H9 (cell line): Measurements from ENCODE around the gene RPP30. TPM values are rescaled to one million over a fixed set of nuclear protein-coding genes. Genes with fewer than 3 reads are reported as not detected.
A peak's percentile ranks its signal among the peaks of the same experiment; 100 is the strongest.
"Not testable (repeated sequence)": the region's sequence is repeated elsewhere in the genome, so short reads cannot be mapped to it uniquely, and the experiment has no call there.

Experiments used
- DNase-seq: peaks from one replicate; pipeline ENCODE4 v3.0.0-alpha.2; 2017
- H2AFZ ChIP-seq: one replicate; pipeline ENCODE4 v1.6.1; 2013; ENCODE audit warnings: mild to moderate bottlenecking, low read length, control low read depth, moderate library complexity
- H2AK5ac ChIP-seq: 2 replicates; pipeline ENCODE4 v1.6.1; 2013; ENCODE audit warnings: low read length, control low read depth, mixed read lengths; ENCODE audit not compliant: insufficient read length
- H2BK120ac ChIP-seq: one replicate; pipeline ENCODE4 v1.6.1; 2013; ENCODE audit warnings: low read depth, mild to moderate bottlenecking, low read length, control low read depth, inconsistent platforms; ENCODE audit not compliant: poor library complexity, severe bottlenecking
- H2BK12ac ChIP-seq: 2 replicates; pipeline ENCODE4 v1.6.1; 2013; ENCODE audit warnings: low read length, control low read depth, mixed read lengths, low read depth; ENCODE audit not compliant: insufficient read length
- H2BK15ac ChIP-seq: 2 replicates; pipeline ENCODE4 v1.6.1; 2013; ENCODE audit warnings: low read depth, low read length, control low read depth
- H2BK20ac ChIP-seq: one replicate; pipeline ENCODE4 v1.6.1; 2013; ENCODE audit warnings: low read depth, mild to moderate bottlenecking, low read length, control low read depth, inconsistent platforms; ENCODE audit not compliant: poor library complexity, severe bottlenecking
- H2BK5ac ChIP-seq: 2 replicates; pipeline ENCODE4 v1.6.1; 2013; ENCODE audit warnings: low read length, control low read depth, mixed read lengths; ENCODE audit not compliant: insufficient read length
- H3K14ac ChIP-seq: 2 replicates; pipeline ENCODE4 v1.6.1; 2013; ENCODE audit warnings: low read length, control low read depth; ENCODE audit not compliant: insufficient read depth
- H3K18ac ChIP-seq: 2 replicates; pipeline ENCODE4 v1.6.1; 2013; ENCODE audit warnings: low read depth, mild to moderate bottlenecking, mixed read lengths, low read length, control low read depth; ENCODE audit not compliant: insufficient read length
- H3K23ac ChIP-seq: 2 replicates; pipeline ENCODE4 v1.6.1; 2013; ENCODE audit warnings: low read length, control low read depth, mixed read lengths, low read depth; ENCODE audit not compliant: insufficient read length
- H3K23me2 ChIP-seq: 2 replicates; pipeline ENCODE4 v1.6.1; 2013; ENCODE audit warnings: low read depth, mild to moderate bottlenecking, mixed read lengths, low read length, control low read depth; ENCODE audit not compliant: insufficient read length, poor library complexity, severe bottlenecking
- H3K27ac ChIP-seq: 2 replicates; pipeline ENCODE4 v1.5.1; 2013; ENCODE audit warnings: low read length, control low read depth, mixed read lengths, low read depth; ENCODE audit not compliant: insufficient read length
- H3K27me3 ChIP-seq: 2 replicates; pipeline ENCODE4 v1.6.1; 2013; ENCODE audit warnings: low read length, control low read depth, inconsistent platforms; ENCODE audit not compliant: insufficient read depth
- H3K4ac ChIP-seq: 2 replicates; pipeline ENCODE4 v1.6.1; 2013; ENCODE audit warnings: low read depth, mild to moderate bottlenecking, control low read depth, inconsistent platforms, low read length, moderate library complexity
- H3K4me1 ChIP-seq: 2 replicates; pipeline ENCODE4 v1.6.1; 2013; ENCODE audit warnings: low read length, control low read depth, inconsistent platforms; ENCODE audit not compliant: insufficient read depth
- H3K4me2 ChIP-seq: 2 replicates; pipeline ENCODE4 v1.6.1; 2013; ENCODE audit warnings: low read length, control low read depth, mixed read lengths; ENCODE audit not compliant: insufficient read length, insufficient read depth
- H3K56ac ChIP-seq: 2 replicates; pipeline ENCODE4 v1.6.1; 2013; ENCODE audit warnings: low read depth, mild to moderate bottlenecking, mixed read lengths, low read length, control low read depth; ENCODE audit not compliant: insufficient read length
- H3K79me1 ChIP-seq: 2 replicates; pipeline ENCODE4 v1.6.1; 2013; ENCODE audit warnings: low read depth, mild to moderate bottlenecking, moderate library complexity, low read length, control low read depth, inconsistent platforms; ENCODE audit not compliant: insufficient read depth, poor library complexity, severe bottlenecking
- H3K79me2 ChIP-seq: 2 replicates; pipeline ENCODE4 v1.6.1; 2013; ENCODE audit warnings: low read length, control low read depth, inconsistent platforms; ENCODE audit not compliant: insufficient read depth
- H3K9ac ChIP-seq: 2 replicates; pipeline ENCODE4 v1.6.1; 2013; ENCODE audit warnings: low read length, control low read depth, mixed read lengths; ENCODE audit not compliant: insufficient read length; ENCODE audit errors: extremely low read depth
- H3K9me3 ChIP-seq: one replicate; pipeline ENCODE4 v1.6.1; 2013; ENCODE audit warnings: low read depth, low read length, inconsistent platforms; ENCODE audit not compliant: control insufficient read depth
- H3T11ph ChIP-seq: one replicate; pipeline ENCODE4 v1.6.1; 2013; ENCODE audit warnings: mild to moderate bottlenecking, low read length, control low read depth, inconsistent platforms
- H4K20me1 ChIP-seq: one replicate; pipeline ENCODE4 v1.6.1; 2013; ENCODE audit not compliant: control insufficient read depth, insufficient read length, insufficient read depth
- H4K5ac ChIP-seq: 2 replicates; pipeline ENCODE4 v1.6.1; 2013; ENCODE audit warnings: low read depth, mild to moderate bottlenecking, mixed read lengths, low read length, control low read depth; ENCODE audit not compliant: insufficient read length
- H4K8ac ChIP-seq: replicated peaks from 2 replicates; pipeline ENCODE4 v1.6.1; 2013; ENCODE audit warnings: low read length, control low read depth, mixed read lengths, low read depth; ENCODE audit not compliant: insufficient read length
- H4K91ac ChIP-seq: 2 replicates; pipeline ENCODE4 v1.6.1; 2013; ENCODE audit warnings: low read depth, mild to moderate bottlenecking, moderate library complexity, mixed read lengths, low read length, control low read depth; ENCODE audit not compliant: insufficient read length
- H3K27ac Mint-ChIP-seq, 3 experiments: 2 replicates in 2 of 3; 3 replicates in 1 of 3; pipeline ENCODE4 v1.8.0; 2020 to 2021; ENCODE audit warnings: mixed read lengths in 3 of 3, mild to moderate bottlenecking in 1 of 3, moderate library complexity in 1 of 3
- H3K27me3 Mint-ChIP-seq: 2 replicates; pipeline ENCODE4 v1.8.0; 2021; ENCODE audit warnings: low read depth, mild to moderate bottlenecking, moderate library complexity, mixed read lengths
- H3K36me3 Mint-ChIP-seq, 3 experiments: 2 replicates in 2 of 3; 3 replicates in 1 of 3; pipeline ENCODE4 v1.8.0; 2020 to 2021; ENCODE audit warnings: low read depth in 3 of 3, mixed read lengths in 3 of 3; ENCODE audit not compliant: insufficient read depth in 1 of 3
- H3K4me1 Mint-ChIP-seq, 2 experiments: 2 replicates each; pipeline ENCODE4 v1.8.0; 2020; ENCODE audit warnings: mixed read lengths in 2 of 2
- H3K4me3 Mint-ChIP-seq, 2 experiments: 2 replicates in 1 of 2; 3 replicates in 1 of 2; pipeline ENCODE4 v1.8.0; 2020 to 2021; ENCODE audit warnings: mild to moderate bottlenecking in 2 of 2, mixed read lengths in 2 of 2, moderate library complexity in 1 of 2
- H3K9me3 Mint-ChIP-seq, 2 experiments: 2 replicates in 1 of 2; 3 replicates in 1 of 2; pipeline ENCODE4 v1.8.0; 2020; ENCODE audit warnings: mild to moderate bottlenecking in 2 of 2, mixed read lengths in 2 of 2, moderate library complexity in 1 of 2
- CTCF ChIP-seq: fragments of 200-600 bp; sonication (generic); conservative IDR thresholded peaks from 3 replicates; pipeline ENCODE4 v1.8.0; 2021; ENCODE audit warnings: antibody characterized with exemption, mild to moderate bottlenecking
- WGBS: extraction: QIAGEN DNeasy Blood & Tissue Kit; methylation state at CpG from one replicate; pipeline ENCODE4 v1.1.7; 2013; ENCODE audit warnings: missing lambda C conversion rate, low lambda C conversion rate, mixed read lengths; ENCODE audit not compliant: insufficient read length; ENCODE audit errors: extremely low coverage; 5-methylcytosine and 5-hydroxymethylcytosine counted together
- total RNA-seq: library from RNA; stranded (reverse); gene quantifications from 2 replicates; pipeline ENCODE4 v1.2.1, GENCODE V29; 2021

Gene RPP30
- total RNA-seq, 1 experiment from 2014 or later = 77.7 TPM

GRCh38 chr10:90880059-90880719 lies 8.4 kb downstream of the RPP30 start:
- H4K5ac ChIP-seq, H2BK5ac ChIP-seq, DNase-seq, H3K23ac ChIP-seq, H3K4me1 ChIP-seq, H2BK12ac ChIP-seq, H2AFZ ChIP-seq, H3K4me2 ChIP-seq, H3K79me2 ChIP-seq, H3K14ac ChIP-seq, H3K27ac Mint-ChIP-seq, H3T11ph ChIP-seq, H2BK15ac ChIP-seq, H3K4me3 Mint-ChIP-seq, H3K9me3 ChIP-seq, H3K56ac ChIP-seq, H2BK20ac ChIP-seq, H3K18ac ChIP-seq, H3K79me1 ChIP-seq, H3K4ac ChIP-seq, H4K91ac ChIP-seq, H3K9me3 Mint-ChIP-seq, H3K23me2 ChIP-seq, H3K9ac ChIP-seq, H3K27me3 ChIP-seq, H3K27me3 Mint-ChIP-seq, H2BK120ac ChIP-seq, H4K8ac ChIP-seq, H2AK5ac ChIP-seq, H3K27ac ChIP-seq, H4K20me1 ChIP-seq, H3K4me1 Mint-ChIP-seq: not testable (repeated sequence)
- peaks cover 12 to 69% (median 51%) of the 10 kb centered on the region in 3 experiments for H3K36me3 Mint-ChIP-seq
- WGBS = no CpG with 5 or more reads among the region's 8 CpGs
- TF ChIP-seq CTCF = peak; percentile 77
